Skeletal muscle tissue (tissue), 4 donors: ENCODE data around the gene RHOT2. TPM values are rescaled to one million over a fixed set of nuclear protein-coding genes. Genes with fewer than 3 reads are reported as not detected.
A peak's percentile ranks its signal among the peaks of the same experiment; 100 is the strongest.

Source experiments
- H3K27ac ChIP-seq: one replicate; pipeline ENCODE4 v1.7.0; 2013; ENCODE audit warnings: mild to moderate bottlenecking, low read depth, low read length, inconsistent platforms
- H3K27me3 ChIP-seq, 3 donors: one replicate each; pipeline ENCODE4 v1.7.0; 2013; ENCODE audit warnings: low read length in 3 of 3; ENCODE audit not compliant: control insufficient read depth in 3 of 3, insufficient read depth in 3 of 3
- H3K36me3 ChIP-seq, 3 donors: one replicate each; pipeline ENCODE4 v1.7.0; 2013; ENCODE audit warnings: low read length in 3 of 3; ENCODE audit not compliant: control insufficient read depth in 3 of 3, insufficient read depth in 3 of 3
- H3K4me1 ChIP-seq, 3 donors: one replicate each; pipeline ENCODE4 v1.7.0; 2013; ENCODE audit warnings: low read length in 3 of 3, mild to moderate bottlenecking in 3 of 3; ENCODE audit not compliant: control insufficient read depth in 3 of 3, insufficient read depth in 3 of 3
- H3K4me3 ChIP-seq, 3 donors: one replicate each; pipeline ENCODE4 v1.7.0; 2013; ENCODE audit warnings: low read length in 3 of 3
- H3K9ac ChIP-seq, 3 donors: one replicate each; pipeline ENCODE4 v1.7.0; 2013; ENCODE audit warnings: low read length in 3 of 3, mild to moderate bottlenecking in 3 of 3, moderate library complexity in 2 of 3, low read depth in 1 of 3
- H3K9me3 ChIP-seq, 3 donors: one replicate each; pipeline ENCODE4 v1.7.0; 2013; ENCODE audit warnings: low read length in 3 of 3; ENCODE audit not compliant: control insufficient read depth in 3 of 3
- total RNA-seq: library from RNA; depleted of rRNA; stranded (reverse); fragments of >200 nt; gene quantifications from one replicate; pipeline ENCODE4 v1.2.3, GENCODE V29; 2014
- donor health status: Osteomylitis.

The RHOT2 gene
- total RNA-seq, 1 donor from 2014 or later, result 14.1 TPM

DNA sequence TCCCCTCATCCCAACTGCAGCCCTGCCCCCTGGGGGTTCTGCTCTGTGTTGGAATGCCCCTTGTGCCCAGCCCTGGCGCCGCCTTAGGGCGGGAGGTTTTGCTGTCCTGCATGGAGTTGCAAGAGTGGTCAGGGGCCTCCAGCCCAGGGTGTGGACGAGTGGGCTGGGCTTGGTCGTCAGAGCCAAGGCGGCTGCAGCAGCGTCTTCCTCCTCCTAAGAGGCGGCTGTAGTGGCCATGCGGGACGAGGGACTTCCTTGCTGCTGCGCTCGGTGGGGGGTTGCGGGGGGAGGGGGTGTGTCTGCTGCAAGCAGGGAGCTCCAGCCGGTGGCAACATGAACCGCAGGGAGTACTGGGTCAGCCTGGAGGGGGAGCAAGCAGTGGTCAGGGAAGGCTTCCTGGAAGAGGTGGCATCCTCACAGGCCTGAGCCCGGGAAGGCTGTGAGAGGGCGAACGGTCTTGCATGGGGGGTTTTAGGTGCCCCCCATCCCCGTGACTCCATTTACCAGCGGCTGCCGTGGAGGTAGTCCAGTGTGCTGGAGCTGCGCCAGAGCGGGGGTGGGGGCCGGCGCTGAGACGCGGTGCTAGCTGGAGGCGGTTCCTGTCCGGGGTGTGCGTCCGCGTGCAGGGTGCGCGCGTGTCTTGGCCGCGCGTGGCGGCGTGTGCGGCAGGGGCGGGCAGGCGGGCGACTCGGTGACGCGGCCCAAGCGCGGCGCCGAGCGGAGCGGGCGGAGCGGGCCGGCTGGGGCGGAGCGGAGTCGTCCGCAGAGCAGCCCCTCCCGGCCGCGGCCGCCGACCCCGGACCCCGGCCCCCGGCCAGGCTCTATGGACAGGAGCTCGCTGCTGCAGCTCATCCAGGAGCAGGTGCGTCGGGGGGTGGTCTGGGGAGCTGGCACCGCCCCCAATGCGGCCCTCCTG, 7.3 kb downstream of the RHOT2 start, which contains the start of gene RHBDL1:
RHBDL1 (plus strand) TSS at position 704 of the 916 bp plus-strand sequence; CDS start at position 824, 120 bp downstream.
- Histone ChIP-seq H3K27ac (no peak within 1 kb of the TSS), H3K36me3 (peaks cover 25 to 36% (median 28%) of the 10 kb centered on the region in 3 donors), H3K4me1 (peaks cover 6 to 16% (median 13%) of the 10 kb centered on the region in 3 donors), H3K27me3 (peaks cover 0 to 16% (median 7%) of the 10 kb centered on the region in 3 donors), H3K9me3 (no peaks in the 10 kb centered on the region), H3K9ac (peak within 1 kb of the TSS in 1 of 3 donors; percentile 57), H3K4me3 (peak within 1 kb of the TSS in 2 of 3 donors; percentile 29 to 32)

DNA sequence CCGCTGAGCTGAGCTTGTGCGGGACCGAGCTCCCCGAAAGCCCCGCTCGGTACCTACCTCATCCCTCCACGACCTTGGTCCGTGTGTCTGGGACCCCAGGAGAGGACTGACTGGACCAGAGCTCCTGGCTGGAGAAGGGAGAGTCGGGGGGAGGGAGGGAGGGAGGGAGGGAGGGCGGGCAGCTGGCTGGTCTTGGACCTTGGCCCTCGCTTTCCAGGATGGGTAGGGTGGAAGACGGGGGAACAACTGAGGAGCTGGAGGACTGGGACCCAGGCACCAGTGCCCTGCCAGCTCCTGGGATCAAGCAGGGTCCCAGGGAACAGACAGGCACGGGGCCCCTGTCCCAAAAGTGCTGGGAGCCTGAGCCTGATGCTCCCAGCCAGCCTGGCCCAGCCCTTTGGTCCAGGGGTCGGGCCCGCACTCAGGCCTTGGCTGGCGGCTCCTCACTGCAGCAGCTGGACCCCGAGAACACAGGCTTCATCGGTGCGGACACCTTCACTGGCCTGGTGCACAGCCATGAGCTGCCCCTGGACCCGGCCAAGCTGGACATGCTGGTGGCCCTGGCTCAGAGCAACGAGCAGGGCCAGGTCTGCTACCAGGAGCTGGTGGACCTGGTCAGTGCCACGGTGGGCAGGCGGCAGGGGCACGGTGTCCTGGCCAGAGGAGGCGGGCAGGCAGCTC, 8.1 kb downstream of the RHOT2 start:
- H3K4me3 ChIP-seq, result no peak overlapping the region
- no peaks in the 10 kb centered on the region for H3K9me3 ChIP-seq
- peak overlapping the region in 1 of 3 donors; percentile 57 for H3K9ac ChIP-seq
- peaks cover 17 to 28% (median 21%) of the 10 kb centered on the region in 3 donors for H3K36me3 ChIP-seq
- H3K4me1 ChIP-seq, result peaks cover 10 to 20% (median 17%) of the 10 kb centered on the region in 3 donors
- peaks cover 0 to 16% (median 7%) of the 10 kb centered on the region in 3 donors for H3K27me3 ChIP-seq
- no peak overlapping the region for H3K27ac ChIP-seq

DNA sequence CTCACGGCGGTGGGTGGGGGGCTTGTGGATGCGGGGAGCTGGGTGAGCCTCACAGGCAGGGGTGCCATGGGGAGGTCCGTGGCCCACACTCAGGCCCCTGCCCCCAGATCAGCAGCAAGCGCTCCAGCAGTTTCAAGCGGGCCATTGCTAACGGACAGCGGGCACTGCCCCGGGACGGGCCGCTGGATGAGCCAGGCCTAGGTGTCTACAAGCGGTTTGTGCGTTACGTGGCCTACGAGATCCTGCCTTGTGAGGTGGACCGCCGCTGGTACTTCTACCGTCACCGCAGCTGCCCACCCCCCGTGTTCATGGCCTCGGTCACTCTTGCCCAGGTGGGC, 8.6 kb downstream of the RHOT2 start:
- Histone ChIP-seq H3K9ac (no peak overlapping the region), H3K4me1 (peaks cover 15 to 25% (median 22%) of the 10 kb centered on the region in 3 donors), H3K36me3 (peaks cover 16 to 23% (median 17%) of the 10 kb centered on the region in 3 donors), H3K9me3 (no peaks in the 10 kb centered on the region), H3K4me3 (no peak overlapping the region), H3K27ac (no peak overlapping the region), H3K27me3 (peaks cover 0 to 16% (median 7%) of the 10 kb centered on the region in 3 donors)

DNA sequence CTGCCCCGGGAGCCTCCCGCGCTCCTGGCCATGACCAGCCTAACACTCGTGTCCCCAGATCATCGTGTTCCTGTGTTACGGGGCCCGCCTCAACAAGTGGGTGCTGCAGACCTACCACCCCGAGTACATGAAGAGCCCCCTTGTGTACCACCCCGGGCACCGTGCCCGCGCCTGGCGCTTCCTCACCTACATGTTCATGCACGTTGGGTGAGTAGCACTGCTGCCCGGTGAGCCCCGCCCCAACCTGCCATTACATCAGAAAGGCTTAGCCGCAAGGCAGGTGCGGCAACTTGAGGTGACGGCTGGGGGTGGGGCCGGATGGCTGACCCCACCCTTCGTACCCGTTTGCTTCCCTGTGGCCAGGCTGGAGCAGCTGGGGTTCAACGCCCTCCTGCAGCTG, 9.0 kb downstream of the RHOT2 start:
- Histone ChIP-seq H3K36me3 (peaks cover 17 to 24% (median 19%) of the 10 kb centered on the region in 3 donors), H3K27me3 (peaks cover 0 to 16% (median 7%) of the 10 kb centered on the region in 3 donors), H3K4me3 (no peak overlapping the region), H3K27ac (no peak overlapping the region), H3K9me3 (no peaks in the 10 kb centered on the region), H3K4me1 (peaks cover 18 to 29% (median 26%) of the 10 kb centered on the region in 3 donors), H3K9ac (no peak overlapping the region)

DNA sequence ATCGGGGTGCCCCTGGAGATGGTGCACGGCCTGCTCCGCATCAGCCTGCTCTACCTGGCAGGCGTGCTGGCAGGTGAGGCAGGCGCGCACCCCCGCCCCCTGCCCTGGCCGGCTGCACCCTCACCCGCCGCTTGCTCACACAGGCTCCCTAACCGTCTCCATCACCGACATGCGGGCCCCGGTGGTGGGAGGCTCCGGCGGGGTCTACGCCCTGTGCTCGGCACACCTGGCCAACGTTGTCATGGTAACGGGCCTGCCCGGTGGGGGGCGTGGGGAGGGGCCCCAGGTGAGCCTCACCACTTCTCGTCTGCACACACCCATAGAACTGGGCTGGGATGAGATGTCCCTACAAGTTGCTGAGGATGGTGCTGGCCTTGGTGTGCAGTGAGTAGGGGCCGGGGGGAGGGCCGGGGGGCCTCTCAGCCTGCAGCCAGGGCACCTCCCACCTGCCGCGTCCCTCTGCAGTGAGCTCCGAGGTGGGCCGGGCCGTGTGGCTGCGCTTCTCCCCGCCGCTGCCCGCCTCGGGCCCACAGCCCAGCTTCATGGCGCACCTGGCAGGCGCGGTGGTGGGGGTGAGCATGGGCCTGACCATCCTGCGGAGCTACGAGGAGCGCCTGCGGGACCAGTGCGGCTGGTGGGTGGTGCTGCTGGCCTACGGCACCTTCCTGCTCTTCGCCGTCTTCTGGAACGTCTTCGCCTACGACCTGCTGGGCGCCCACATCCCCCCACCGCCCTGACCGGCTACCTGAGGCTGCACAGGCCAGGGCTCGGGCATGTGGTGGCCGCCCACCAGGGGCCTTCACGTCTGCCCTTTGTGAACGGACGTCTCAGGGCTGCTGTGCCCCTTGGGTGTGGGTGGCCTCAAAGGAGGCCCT, 9.6 kb downstream of the RHOT2 start:
- Histone ChIP-seq H3K9me3 (no peaks in the 10 kb centered on the region), H3K4me1 (peaks cover 24 to 35% (median 32%) of the 10 kb centered on the region in 3 donors), H3K4me3 (no peak overlapping the region), H3K27me3 (peaks cover 0 to 16% (median 7%) of the 10 kb centered on the region in 3 donors), H3K9ac (no peak overlapping the region), H3K36me3 (peaks cover 17 to 24% (median 19%) of the 10 kb centered on the region in 3 donors), H3K27ac (no peak overlapping the region)

DNA sequence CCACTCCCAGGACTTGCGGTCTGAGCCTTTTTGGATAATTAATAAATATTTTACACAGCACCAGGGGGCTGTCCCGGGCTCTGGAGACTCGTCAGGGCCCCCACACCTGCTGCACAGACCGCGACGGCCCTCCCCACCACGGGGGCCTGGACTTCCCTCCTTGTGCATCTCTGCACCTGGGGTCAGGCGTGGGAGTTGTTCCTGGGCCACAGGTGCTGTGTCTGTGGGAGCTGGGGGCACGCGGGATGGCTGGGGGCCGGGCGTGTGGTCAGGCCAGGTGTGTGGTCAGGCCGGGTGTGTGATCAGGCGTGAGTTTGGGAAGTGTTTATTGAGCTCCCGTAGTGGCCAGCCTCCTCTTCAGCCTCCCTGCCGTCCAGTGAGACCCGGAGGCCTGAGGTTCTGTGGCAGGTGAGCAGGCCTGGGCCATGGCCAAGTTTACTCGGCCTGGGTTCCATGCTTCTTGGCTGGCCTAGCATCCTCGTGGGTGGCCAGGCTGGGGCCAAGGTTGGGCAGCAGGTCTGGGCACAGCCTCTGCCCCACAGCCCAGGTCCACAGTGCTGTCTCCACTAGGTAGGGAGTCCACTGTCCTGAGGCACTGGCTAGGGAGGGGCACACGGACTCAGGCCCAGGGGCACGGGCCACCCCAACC, 10.4 kb downstream of the RHOT2 start:
- Histone ChIP-seq H3K4me1 (peaks cover 31 to 43% (median 40%) of the 10 kb centered on the region in 3 donors), H3K27me3 (peaks cover 0 to 16% (median 7%) of the 10 kb centered on the region in 3 donors), H3K9ac (no peak overlapping the region), H3K36me3 (peaks cover 17 to 24% (median 18%) of the 10 kb centered on the region in 3 donors), H3K4me3 (no peak overlapping the region), H3K9me3 (no peaks in the 10 kb centered on the region), H3K27ac (no peak overlapping the region)

DNA sequence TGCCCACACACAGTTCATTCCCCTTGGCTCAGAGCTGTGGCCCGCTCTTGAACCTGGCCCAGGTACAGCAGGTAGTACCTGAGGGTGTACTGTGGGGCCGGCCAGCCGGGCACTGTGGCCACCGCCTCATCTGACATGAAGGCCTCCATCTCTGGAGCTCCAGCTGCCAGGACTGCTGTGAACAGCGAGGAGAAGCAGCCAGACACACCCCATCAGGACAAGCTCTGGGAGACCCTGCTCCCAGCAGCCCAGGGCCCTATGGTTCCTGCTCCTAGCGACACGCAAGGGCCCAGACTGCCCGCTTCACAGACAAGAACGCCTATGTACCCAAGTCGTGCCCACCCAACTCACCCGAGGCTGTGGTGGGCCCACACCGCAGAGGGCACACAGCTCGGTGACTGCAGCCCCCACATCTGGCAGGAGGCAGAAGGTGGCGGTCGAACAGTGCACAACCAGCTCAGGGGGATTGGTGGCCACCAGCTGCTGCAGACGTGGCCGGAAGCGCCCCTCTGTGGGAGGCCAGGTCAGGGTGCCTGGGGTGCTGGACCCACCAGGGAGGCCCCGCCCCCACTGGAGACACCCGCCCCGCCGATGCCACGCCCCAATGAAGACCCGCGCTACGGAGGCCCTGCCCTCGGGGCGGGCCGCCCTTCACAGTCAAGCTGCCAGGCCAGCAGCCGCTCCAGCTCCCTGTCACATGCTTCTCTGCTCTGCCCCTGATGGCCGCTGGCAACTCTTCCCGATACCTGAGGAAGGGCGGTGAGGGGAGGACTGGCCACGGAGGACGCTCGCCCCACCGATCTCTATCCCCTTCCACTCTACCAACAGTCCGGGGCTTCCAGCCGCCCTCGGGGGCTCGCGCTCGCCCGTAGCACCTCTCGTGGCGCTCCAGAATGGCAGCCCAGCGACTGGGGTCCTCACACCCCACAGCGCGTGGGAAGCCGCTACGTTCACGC, 11.2 kb downstream of the RHOT2 start:
- H3K36me3 ChIP-seq, result peaks cover 16 to 19% (median 18%) of the 10 kb centered on the region in 3 donors
- peak overlapping the region; percentile 63 to 70 (median 69) for H3K4me3 ChIP-seq
- peaks cover 37 to 48% (median 46%) of the 10 kb centered on the region in 3 donors for H3K4me1 ChIP-seq
- H3K27me3 ChIP-seq, result peaks cover 0 to 16% (median 7%) of the 10 kb centered on the region in 3 donors
- H3K9me3 ChIP-seq, result no peaks in the 10 kb centered on the region
- H3K27ac ChIP-seq, result peak overlapping the region; percentile 71
- H3K9ac ChIP-seq, result peak overlapping the region; percentile 51 to 75 (median 56)

DNA sequence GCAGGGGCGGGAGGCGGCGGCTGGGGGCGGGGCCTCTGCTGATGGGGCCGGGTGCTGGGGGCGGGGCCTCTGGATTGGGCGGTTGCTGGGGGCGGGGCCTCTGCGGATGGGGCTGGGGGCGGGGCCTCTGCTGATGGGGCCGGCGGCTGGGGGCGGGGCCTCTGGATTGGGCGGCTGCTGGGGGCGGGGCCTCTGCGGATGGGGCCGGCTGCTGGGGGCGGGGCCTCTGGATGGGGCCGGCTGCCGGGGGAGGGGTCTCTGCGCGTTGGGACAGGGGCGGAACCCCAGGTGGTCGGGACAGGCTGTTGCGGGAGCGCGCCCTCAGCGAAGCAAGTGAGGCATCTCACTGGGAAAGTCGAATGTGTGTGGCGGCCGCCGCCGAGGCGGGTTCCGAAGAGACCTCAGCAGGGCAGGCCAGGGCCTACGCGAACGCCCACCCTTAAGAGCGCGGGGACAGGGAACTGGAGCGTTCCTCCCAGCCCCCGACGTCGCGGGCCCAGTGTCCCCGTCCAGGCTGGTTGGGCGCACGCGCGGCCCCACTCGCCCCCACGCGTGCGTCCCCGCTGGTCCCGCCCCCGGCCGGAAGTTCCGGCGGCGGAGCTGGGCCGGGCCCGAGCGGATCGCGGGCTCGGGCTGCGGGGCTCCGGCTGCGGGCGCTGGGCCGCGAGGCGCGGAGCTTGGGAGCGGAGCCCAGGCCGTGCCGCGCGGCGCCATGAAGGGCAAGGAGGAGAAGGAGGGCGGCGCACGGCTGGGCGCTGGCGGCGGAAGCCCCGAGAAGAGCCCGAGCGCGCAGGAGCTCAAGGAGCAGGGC, 12.1 kb downstream of the RHOT2 start, which contains the start of gene STUB1:
STUB1 (plus strand) TSS at position 597 of the 811 bp plus-strand sequence; CDS start at position 713, 116 bp downstream.
- Histone ChIP-seq H3K27me3 (peaks cover 0 to 13% (median 3%) of the 10 kb centered on the region in 3 donors), H3K9me3 (no peaks in the 10 kb centered on the region), H3K9ac (peak within 1 kb of the TSS; percentile 86 to 93 (median 88)), H3K4me1 (peaks cover 43 to 51% (median 48%) of the 10 kb centered on the region in 3 donors), H3K36me3 (peaks cover 16 to 19% (median 18%) of the 10 kb centered on the region in 3 donors), H3K4me3 (peak within 1 kb of the TSS; percentile 81 to 86 (median 85)), H3K27ac (peak within 1 kb of the TSS; percentile 79)
